Erythroblast (primary cell): ENCODE data around the gene LTBP3.

Source experiments
- GATA1 ChIP-seq: IDR thresholded peaks from 2 replicates; pipeline ENCODE4 v1.6.1; 2011; ENCODE audit warnings: low read depth, mild to moderate bottlenecking, control low read depth, low read length, moderate library complexity
- POLR2A ChIP-seq: IDR thresholded peaks from 2 replicates; pipeline ENCODE4 v1.6.1; 2011; ENCODE audit warnings: mild to moderate bottlenecking, low read length

GRCh38 chr11:65604258-65604657 lies 46.1 kb upstream of the LTBP3 start:
- no peak for TF ChIP-seq POLR2A
- no peak for TF ChIP-seq GATA1
